HepG2 (cell line): ENCODE measurements around the gene ADAMTS15. TPM values are rescaled to one million over a fixed set of nuclear protein-coding genes. Genes with fewer than 3 reads are reported as not detected.

Source experiments
- ARID3A ChIP-seq: IDR thresholded peaks from 2 replicates; pipeline ENCODE4 v1.6.1; 2012; ENCODE audit warnings: low read depth, low read length, improper control_type of control experiment
- FOXK1 ChIP-seq: sonication (generic); formaldehyde crosslinking; IDR thresholded peaks from 2 replicates; pipeline ENCODE4 v1.4.0; 2020; ENCODE audit warnings: low read depth, missing genetic modification reagents, borderline replicate concordance
- IKZF5 ChIP-seq: IDR thresholded peaks from 2 replicates; pipeline ENCODE4 v1.6.1; 2018; ENCODE audit warnings: missing genetic modification reagents, mild to moderate bottlenecking, missing compliant biosample characterization
- IRF2 ChIP-seq: IDR thresholded peaks from 2 replicates; pipeline ENCODE4 v1.6.1; 2018; ENCODE audit warnings: missing genetic modification reagents, missing compliant biosample characterization
- KDM2A ChIP-seq: sonication (generic); formaldehyde crosslinking; IDR thresholded peaks from 2 replicates; pipeline ENCODE4 v1.4.0; 2020; ENCODE audit warnings: low read depth, missing genetic modification reagents, borderline replicate concordance
- NKX3-1 ChIP-seq: sonication (generic); formaldehyde crosslinking; IDR thresholded peaks from 2 replicates; pipeline ENCODE4 v1.5.0; 2020; ENCODE audit warnings: missing genetic modification reagents
- RERE ChIP-seq: IDR thresholded peaks from 2 replicates; pipeline ENCODE4 v1.6.1; 2016; ENCODE audit warnings: low read depth, missing genetic modification reagents, missing compliant biosample characterization
- RXRB ChIP-seq: IDR thresholded peaks from 2 replicates; pipeline ENCODE4 v1.6.1; 2016; ENCODE audit warnings: borderline replicate concordance, missing genetic modification reagents, missing compliant biosample characterization
- SMAD3 ChIP-seq: sonication (generic); formaldehyde crosslinking; IDR thresholded peaks from 2 replicates; pipeline ENCODE4 v1.4.0; 2020; ENCODE audit warnings: missing genetic modification reagents
- STAG1 ChIP-seq: sonication (generic); formaldehyde crosslinking; IDR thresholded peaks from 2 replicates; pipeline ENCODE4 v1.4.0; 2020; ENCODE audit warnings: missing genetic modification reagents
- ZNF143 ChIP-seq: sonication (generic); formaldehyde crosslinking; IDR thresholded peaks from 2 replicates; pipeline ENCODE4 v1.4.0; 2020; ENCODE audit warnings: missing genetic modification reagents
- ZNF550 ChIP-seq: sonication (generic); formaldehyde crosslinking; IDR thresholded peaks from 2 replicates; pipeline ENCODE4 v1.4.0; 2020; ENCODE audit warnings: mild to moderate bottlenecking, missing genetic modification reagents, borderline replicate concordance
- ZNF800 ChIP-seq: sonication (generic); formaldehyde crosslinking; IDR thresholded peaks from 2 replicates; pipeline ENCODE4 v1.4.0; 2020; ENCODE audit warnings: missing genetic modification reagents
- polyA plus RNA-seq, 8 experiments: library from polyadenylated mRNA; depleted of rRNA in 3 of 8; stranded (reverse) in 7 of 8; unstranded in 1 of 8; fragments of >200 nt; fragmentation: Illumina TruSeq in 4 of 8; extraction: Trizol in 4 of 8; gene quantifications; 2 replicates each; pipeline versions ENCODE4 v1.2.1 to v1.2.3, GENCODE V29; 2011 to 2016; ENCODE audit warnings: low read depth in 4 of 8, missing spikeins in 1 of 8, mixed read lengths in 1 of 8; ENCODE audit not compliant: insufficient read depth in 1 of 8
- total RNA-seq, 5 experiments: library from RNA; depleted of rRNA; stranded (reverse); fragments of >200 nt; fragmentation: Illumina TruSeq; extraction: Trizol; gene quantifications; 2 replicates each; pipeline ENCODE4 v1.2.3, GENCODE V29; 2016; ENCODE audit warnings: low read depth in 1 of 5
- TF ChIP-seq, protein P1 (sequence below): sonication (generic); formaldehyde crosslinking; IDR thresholded peaks from 2 replicates; pipeline ENCODE4 v1.5.0; 2020; ENCODE audit warnings: mild to moderate bottlenecking, missing genetic modification reagents, moderate library complexity

ADAMTS15 gene
- total and polyA plus RNA-seq, 2 of the 13 experiments (the other 11 are each of a cell fraction or from before 2014, with no cell fraction given): 0.01 to 0.02 TPM

- no peak for TF ChIP-seq RERE (CRISPR knock-in tag)
- peak; percentile 50; the same call in 1 of the 2 replicates for TF ChIP-seq IRF2 (CRISPR knock-in tag)
- TF ChIP-seq IKZF5 (CRISPR knock-in tag): 0 out of 2 replicates have a peak, but pooled peaks have one; percentile 26
- peak; percentile 82 for TF ChIP-seq STAG1 (CRISPR knock-in tag)
- peak; percentile 21; the same call in 1 of the 2 replicates for TF ChIP-seq RXRB
- TF ChIP-seq SMAD3: 0 out of 2 replicates have a peak, but pooled peaks have one; percentile 34
- 0 out of 2 replicates have a peak, but pooled peaks have one; percentile 17 for TF ChIP-seq FOXK1 (CRISPR knock-in tag)
- peak; percentile 77; the same call in 1 of the 2 replicates for TF ChIP-seq KDM2A
- TF ChIP-seq, protein P1, sequence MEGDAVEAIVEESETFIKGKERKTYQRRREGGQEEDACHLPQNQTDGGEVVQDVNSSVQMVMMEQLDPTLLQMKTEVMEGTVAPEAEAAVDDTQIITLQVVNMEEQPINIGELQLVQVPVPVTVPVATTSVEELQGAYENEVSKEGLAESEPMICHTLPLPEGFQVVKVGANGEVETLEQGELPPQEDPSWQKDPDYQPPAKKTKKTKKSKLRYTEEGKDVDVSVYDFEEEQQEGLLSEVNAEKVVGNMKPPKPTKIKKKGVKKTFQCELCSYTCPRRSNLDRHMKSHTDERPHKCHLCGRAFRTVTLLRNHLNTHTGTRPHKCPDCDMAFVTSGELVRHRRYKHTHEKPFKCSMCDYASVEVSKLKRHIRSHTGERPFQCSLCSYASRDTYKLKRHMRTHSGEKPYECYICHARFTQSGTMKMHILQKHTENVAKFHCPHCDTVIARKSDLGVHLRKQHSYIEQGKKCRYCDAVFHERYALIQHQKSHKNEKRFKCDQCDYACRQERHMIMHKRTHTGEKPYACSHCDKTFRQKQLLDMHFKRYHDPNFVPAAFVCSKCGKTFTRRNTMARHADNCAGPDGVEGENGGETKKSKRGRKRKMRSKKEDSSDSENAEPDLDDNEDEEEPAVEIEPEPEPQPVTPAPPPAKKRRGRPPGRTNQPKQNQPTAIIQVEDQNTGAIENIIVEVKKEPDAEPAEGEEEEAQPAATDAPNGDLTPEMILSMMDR: peak; percentile 83
- TF ChIP-seq ZNF550 (CRISPR knock-in tag): no peak
- TF ChIP-seq ARID3A: peak; percentile 79
- TF ChIP-seq ZNF800 (CRISPR knock-in tag): no peak
- TF ChIP-seq NKX3-1 (CRISPR knock-in tag): no peak
- no peak for TF ChIP-seq ZNF143 (CRISPR knock-in tag)
These were observed 13.8 kb upstream of the ADAMTS15 start (continued) for GRCh38 chr11:130434521-130435223.
